ENCODE results near the gene USP25. TPM values are rescaled to one million over a fixed set of nuclear protein-coding genes. Genes with fewer than 3 reads are reported as not detected.

USP25 gene
- total RNA-seq, 1 experiment from 2014 or later, result 22.1 TPM

- no peaks in the 10 kb centered on the region for H3K36me3 Mint-ChIP-seq (ENCODE audit: insufficient read depth, unreplicated experiment)
- H3K9me3 Mint-ChIP-seq (ENCODE audit: low read depth, unreplicated experiment), result no peaks in the 10 kb centered on the region
- TF ChIP-seq, protein P1, sequence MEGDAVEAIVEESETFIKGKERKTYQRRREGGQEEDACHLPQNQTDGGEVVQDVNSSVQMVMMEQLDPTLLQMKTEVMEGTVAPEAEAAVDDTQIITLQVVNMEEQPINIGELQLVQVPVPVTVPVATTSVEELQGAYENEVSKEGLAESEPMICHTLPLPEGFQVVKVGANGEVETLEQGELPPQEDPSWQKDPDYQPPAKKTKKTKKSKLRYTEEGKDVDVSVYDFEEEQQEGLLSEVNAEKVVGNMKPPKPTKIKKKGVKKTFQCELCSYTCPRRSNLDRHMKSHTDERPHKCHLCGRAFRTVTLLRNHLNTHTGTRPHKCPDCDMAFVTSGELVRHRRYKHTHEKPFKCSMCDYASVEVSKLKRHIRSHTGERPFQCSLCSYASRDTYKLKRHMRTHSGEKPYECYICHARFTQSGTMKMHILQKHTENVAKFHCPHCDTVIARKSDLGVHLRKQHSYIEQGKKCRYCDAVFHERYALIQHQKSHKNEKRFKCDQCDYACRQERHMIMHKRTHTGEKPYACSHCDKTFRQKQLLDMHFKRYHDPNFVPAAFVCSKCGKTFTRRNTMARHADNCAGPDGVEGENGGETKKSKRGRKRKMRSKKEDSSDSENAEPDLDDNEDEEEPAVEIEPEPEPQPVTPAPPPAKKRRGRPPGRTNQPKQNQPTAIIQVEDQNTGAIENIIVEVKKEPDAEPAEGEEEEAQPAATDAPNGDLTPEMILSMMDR (IDR thresholded peaks at IDR 0.05; ENCODE audit: unreplicated experiment), result no peak
- intact Hi-C loops (cut with micrococcal nuclease; ENCODE audit: unreplicated experiment), result no loop called here
- H3K4me1 Mint-ChIP-seq (ENCODE audit: low read depth, unreplicated experiment), result peaks cover 32% of the 10 kb centered on the region
- BruUV-seq (replicated peaks), result no TSS peak
- DNase-seq, result no peak
- H3K27ac Mint-ChIP-seq (ENCODE audit: unreplicated experiment), result no peak overlapping the region
- CTCF ChIA-PET, result no interaction called here
- no peaks in the 10 kb centered on the region for H3K27me3 Mint-ChIP-seq (ENCODE audit: unreplicated experiment)
- no peak overlapping the region for H3K4me3 Mint-ChIP-seq (ENCODE audit: low read depth, unreplicated experiment)
These were observed 13.8 kb downstream of the USP25 start for GRCh38 chr21:15743593-15743992.

DNA sequence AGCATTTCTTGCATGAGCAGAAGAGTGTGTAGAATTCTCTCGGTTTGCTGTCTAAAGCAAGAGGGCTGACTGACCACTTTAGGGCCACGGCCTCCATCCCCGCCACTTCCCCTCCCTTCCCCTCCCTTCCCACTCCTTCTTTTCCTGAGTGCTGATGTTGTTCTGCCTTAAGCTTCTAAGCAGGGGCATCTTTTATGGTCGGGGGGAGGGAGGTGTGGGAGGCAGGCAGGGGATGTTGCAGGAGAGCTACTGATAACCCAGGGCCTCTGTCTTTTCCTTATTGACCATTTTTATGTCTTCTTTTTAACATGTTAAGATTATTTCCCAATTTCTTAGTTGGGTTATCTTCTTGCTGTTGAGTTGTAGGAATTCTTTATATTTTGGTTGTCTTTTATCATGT is 15.1 kb downstream of the USP25 start:
- BruUV-seq (replicated peaks), result no TSS peak
- Mint-ChIP-seq H3K27me3 (ENCODE audit: unreplicated experiment) (no peaks in the 10 kb centered on the region), H3K4me1 (ENCODE audit: low read depth, unreplicated experiment) (peaks cover 29% of the 10 kb centered on the region), H3K9me3 (ENCODE audit: low read depth, unreplicated experiment) (no peaks in the 10 kb centered on the region), H3K27ac (ENCODE audit: unreplicated experiment) (no peak overlapping the region), H3K36me3 (ENCODE audit: insufficient read depth, unreplicated experiment) (no peaks in the 10 kb centered on the region), H3K4me3 (ENCODE audit: low read depth, unreplicated experiment) (no peak overlapping the region)
- no peak for DNase-seq
- intact Hi-C loops (cut with micrococcal nuclease; ENCODE audit: unreplicated experiment), result no loop called here
- TF ChIP-seq, protein P1 (IDR thresholded peaks at IDR 0.05; ENCODE audit: unreplicated experiment), result no peak
- CTCF ChIA-PET, result no interaction called here

DNA sequence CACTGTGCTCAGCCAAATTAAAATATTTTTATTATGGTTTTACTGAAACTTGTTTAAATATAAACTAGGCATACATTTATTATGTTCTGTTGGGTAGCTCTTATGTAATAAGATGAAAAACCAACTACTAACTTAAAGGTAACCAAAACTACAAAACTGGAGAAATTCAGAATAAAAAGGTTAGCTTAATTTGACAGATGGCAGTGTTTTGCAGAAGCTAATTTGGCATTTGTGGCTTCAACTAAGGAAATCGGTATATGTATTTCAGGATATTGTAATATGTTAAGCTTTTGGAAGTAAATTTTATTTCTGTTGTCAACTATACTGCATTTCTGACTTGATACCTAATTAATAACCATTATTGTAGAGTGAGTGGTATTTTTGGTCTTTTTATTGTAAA is 18.8 kb downstream of the USP25 start:
- DNase-seq, result no peak
- H3K4me3 Mint-ChIP-seq (ENCODE audit: low read depth, unreplicated experiment), result no peak overlapping the region
- BruUV-seq (replicated peaks), result no TSS peak
- H3K27ac Mint-ChIP-seq (ENCODE audit: unreplicated experiment), result no peak overlapping the region
- H3K36me3 Mint-ChIP-seq (ENCODE audit: insufficient read depth, unreplicated experiment), result no peaks in the 10 kb centered on the region
- H3K9me3 Mint-ChIP-seq (ENCODE audit: low read depth, unreplicated experiment), result no peaks in the 10 kb centered on the region
- TF ChIP-seq, protein P1 (IDR thresholded peaks at IDR 0.05; ENCODE audit: unreplicated experiment), result no peak
- CTCF ChIA-PET, result no interaction called here
- no peaks in the 10 kb centered on the region for H3K27me3 Mint-ChIP-seq (ENCODE audit: unreplicated experiment)
- H3K4me1 Mint-ChIP-seq (ENCODE audit: low read depth, unreplicated experiment), result peaks cover 26% of the 10 kb centered on the region
- intact Hi-C loops (cut with micrococcal nuclease; ENCODE audit: unreplicated experiment), result no loop called here

- intact Hi-C loops (cut with micrococcal nuclease; ENCODE audit: unreplicated experiment), result no loop called here
- no peak overlapping the region for H3K4me3 Mint-ChIP-seq (ENCODE audit: low read depth, unreplicated experiment)
- H3K27me3 Mint-ChIP-seq (ENCODE audit: unreplicated experiment), result no peaks in the 10 kb centered on the region
- CTCF ChIA-PET, result no interaction called here
- no peak for DNase-seq
- no peaks in the 10 kb centered on the region for H3K36me3 Mint-ChIP-seq (ENCODE audit: insufficient read depth, unreplicated experiment)
- no TSS peak for BruUV-seq (replicated peaks)
- H3K27ac Mint-ChIP-seq (ENCODE audit: unreplicated experiment), result no peak overlapping the region
- peaks cover 33% of the 10 kb centered on the region for H3K4me1 Mint-ChIP-seq (ENCODE audit: low read depth, unreplicated experiment)
- no peaks in the 10 kb centered on the region for H3K9me3 Mint-ChIP-seq (ENCODE audit: low read depth, unreplicated experiment)
- TF ChIP-seq, protein P1 (IDR thresholded peaks at IDR 0.05; ENCODE audit: unreplicated experiment), result no peak
These were observed 19.5 kb downstream of the USP25 start for GRCh38 chr21:15749082-15749860.
